Measurements from ENCODE around the gene C4orf33. TPM values are rescaled to one million over a fixed set of nuclear protein-coding genes. Genes with fewer than 3 reads are reported as not detected.

C4orf33 gene
- total RNA-seq, 1 experiment from 2014 or later: 8.6 TPM

GRCh38 chr4:129093191-129093920, 2.6 kb upstream of the C4orf33 start, which contains the start of gene SCLT1:
Gene SCLT1 (minus strand): TSS chr4:129093539. CDS start chr4:129093103, 436 bp downstream.
- Histone ChIP-seq H3K27me3 (ENCODE audit: insufficient read depth, low read length) (no peaks in the 10 kb centered on the region), H3K79me2 (ENCODE audit: insufficient read depth, low read length) (peaks cover 40% of the 10 kb centered on the region), H2AFZ (ENCODE audit: low read depth, low read length, poor library complexity, severe bottlenecking) (peak within 1 kb of the TSS; percentile 7), H4K20me1 (ENCODE audit: insufficient read depth) (no peaks in the 10 kb centered on the region), H3K4me1 (ENCODE audit: control insufficient read depth in 1 of 2, insufficient read depth in 2 of 2, low read length in 2 of 2) (peaks cover 2 to 18% of the 10 kb centered on the region in 2 experiments; a peak in 3 of 4 replicates), H3K36me3 (ENCODE audit: control insufficient read depth in 1 of 2, insufficient read depth in 2 of 2, low read length in 2 of 2) (no peaks in the 10 kb centered on the region), H3K27ac (ENCODE audit: low read depth, low read length) (peak within 1 kb of the TSS; percentile 54), H3K4me3 (replicated peaks in 1 of 2; ENCODE audit: low read depth in 1 of 2, low read length in 2 of 2) (peak within 1 kb of the TSS; percentile 86 to 91), H3K4me2 (ENCODE audit: low read length) (peak within 1 kb of the TSS; percentile 82), H3K9me2 (ENCODE audit: insufficient read depth) (no peaks in the 10 kb centered on the region), H3K9ac (ENCODE audit: low read length) (peak within 1 kb of the TSS; percentile 83), H3K9me3 (ENCODE audit: control insufficient read depth in 1 of 2, insufficient read depth in 1 of 2, low read depth in 1 of 2, low read length in 2 of 2) (no peaks in the 10 kb centered on the region)
- CTCF ChIA-PET: no interaction called here
- POLR2A ChIA-PET: interaction anchor here (1.0 to 1.4 kb wide), 2 partner anchors 17 to 220 kb away, joined by 4 to 5 read pairs; no protein-coding TSS in a partner anchor
- DNase-seq (ENCODE audit: low read depth, low spot score) (peak; percentile 97), ATAC-seq (peak; percentile 94)
- no TSS peak for BruUV-seq (replicated peaks)
- RAD21 ChIA-PET (ENCODE audit: low non-redundant PET in 1 of 2, low total read pairs in 2 of 2, uncharacterized antibody in 2 of 2, unreplicated experiment in 2 of 2): no interaction called here
- intact Hi-C loops (cut with micrococcal nuclease): no loop called here
- TF ChIP-seq CEBPB (IDR thresholded peaks at IDR 0.05; ENCODE audit: low read depth): peak; percentile 95
- TF ChIP-seq MAX (IDR thresholded peaks at IDR 0.05): peak; percentile 51; the same call in 1 of the 2 replicates
- no peak for TF ChIP-seq CTCF (IDR thresholded peaks at IDR 0.05 in 2 of 3, conservative IDR thresholded peaks at IDR 0.05 in 1 of 3; ENCODE audit: borderline replicate concordance in 1 of 3, insufficient read depth in 1 of 3, low read depth in 2 of 3, low read length in 2 of 3)
- peak; percentile 63 for TF ChIP-seq TCF7L2 (IDR thresholded peaks at IDR 0.05; ENCODE audit: borderline replicate concordance, extremely low read depth, insufficient read depth, insufficient read length)
- TF ChIP-seq REST (IDR thresholded peaks at IDR 0.05; ENCODE audit: low read depth): no peak
- no peak for TF ChIP-seq JUND (IDR thresholded peaks at IDR 0.05)
- TF ChIP-seq ZBTB33 (IDR thresholded peaks at IDR 0.05; ENCODE audit: extremely low read depth, insufficient replicate concordance, low read length): no peak
- TF ChIP-seq SIN3A (IDR thresholded peaks at IDR 0.05; ENCODE audit: low read depth): peak; percentile 85
- no peak for TF ChIP-seq EGR1 (IDR thresholded peaks at IDR 0.05; ENCODE audit: low read depth)
- TF ChIP-seq SP1 (IDR thresholded peaks at IDR 0.05; ENCODE audit: low read depth): peak; percentile 77
- no peak for TF ChIP-seq ELF1 (IDR thresholded peaks at IDR 0.05; ENCODE audit: borderline replicate concordance, low read depth)
- peak; percentile 33 for TF ChIP-seq POLR2A (IDR thresholded peaks at IDR 0.05; ENCODE audit: borderline replicate concordance, extremely low read depth, insufficient read depth, insufficient read length)
- no peak for TF ChIP-seq YY1 (IDR thresholded peaks at IDR 0.05; ENCODE audit: extremely low read depth, insufficient replicate concordance, low read depth, low read length)
- no peak for TF ChIP-seq EZH2phosphoT487 (IDR thresholded peaks at IDR 0.05; ENCODE audit: borderline replicate concordance)
- TF ChIP-seq RAD21 (IDR thresholded peaks at IDR 0.05; ENCODE audit: low read depth): no peak
- TF ChIP-seq CBX3 (IDR thresholded peaks at IDR 0.05; ENCODE audit: low read depth): peak; percentile 45; the same call in 1 of the 2 replicates
- TF ChIP-seq ZNF274 (IDR thresholded peaks at IDR 0.05; ENCODE audit: low read depth, low read length): no peak
- TF ChIP-seq POLR2AphosphoS5 (IDR thresholded peaks at IDR 0.05; ENCODE audit: low read depth, low read length): peak; percentile 85
- TF ChIP-seq EZH2 (IDR thresholded peaks at IDR 0.05): no peak
